ENCODE data around the gene SLC2A2. TPM values are rescaled to one million over a fixed set of nuclear protein-coding genes. Genes with fewer than 3 reads are reported as not detected.

The SLC2A2 gene
- total and polyA plus RNA-seq, 2 experiments from 2014 or later: 40.8 to 123 TPM

DNA sequence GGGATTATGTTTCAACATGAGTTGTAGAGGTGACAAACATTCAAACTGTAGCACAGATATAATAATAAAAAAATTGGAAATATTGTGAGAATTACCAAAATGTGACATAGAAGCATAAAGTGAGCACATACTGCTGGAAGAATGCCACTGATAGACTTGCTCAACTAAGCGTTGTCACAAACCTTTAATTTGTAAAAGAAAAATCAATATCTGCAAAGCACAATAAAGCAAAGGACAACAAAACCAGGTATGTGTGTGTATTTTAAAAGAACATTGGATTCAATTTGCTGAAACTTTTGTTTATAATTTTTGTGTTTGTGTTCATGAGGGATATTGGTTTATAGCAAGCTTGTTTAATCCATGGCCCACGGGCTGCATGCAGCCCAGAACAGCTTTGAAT is 77.3 kb downstream of the SLC2A2 start:
- Histone ChIP-seq H4K20me1 (ENCODE audit: insufficient read depth, poor library complexity, severe bottlenecking) (no peaks in the 10 kb centered on the region), H3K9me3 (ENCODE audit: low read depth) (no peaks in the 10 kb centered on the region), H3K27ac (no peak overlapping the region), H2AFZ (no peak overlapping the region), H3K4me1 (ENCODE audit: insufficient read depth) (no peaks in the 10 kb centered on the region), H3K4me3 (no peak overlapping the region), H3K9me2 (replicated peaks; ENCODE audit: insufficient read depth) (no peaks in the 10 kb centered on the region), H3K36me3 (replicated peaks; ENCODE audit: insufficient read depth, low read depth) (no peaks in the 10 kb centered on the region), H3K27me3 (no peaks in the 10 kb centered on the region), H3K4me2 (no peak overlapping the region), H3K79me2 (no peaks in the 10 kb centered on the region)
- TF ChIP-seq EZH2 (IDR thresholded peaks at IDR 0.05; ENCODE audit: borderline replicate concordance) (no peak), CTCF (IDR thresholded peaks at IDR 0.05; ENCODE audit: poor library complexity) (no peak), EZH2phosphoT487 (IDR thresholded peaks at IDR 0.05; ENCODE audit: low read depth, severe bottlenecking, unreplicated experiment) (no peak)
- 80% methylated on average over 2 of the region's 2 CpGs for WGBS (ENCODE audit: low lambda C conversion rate, missing lambda C conversion rate)
- no peak for DNase-seq (ENCODE audit: low spot score)

GRCh38 chr3:170947018-170947769 is 79.3 kb downstream of the SLC2A2 start:
- Histone ChIP-seq H3K9me3 (ENCODE audit: low read depth) (no peaks in the 10 kb centered on the region), H3K4me3 (no peak overlapping the region), H3K79me2 (no peaks in the 10 kb centered on the region), H3K27ac (no peak overlapping the region), H3K36me3 (replicated peaks; ENCODE audit: insufficient read depth, low read depth) (no peaks in the 10 kb centered on the region), H3K27me3 (no peaks in the 10 kb centered on the region), H3K4me1 (ENCODE audit: insufficient read depth) (no peaks in the 10 kb centered on the region), H2AFZ (no peak overlapping the region), H3K9me2 (replicated peaks; ENCODE audit: insufficient read depth) (no peaks in the 10 kb centered on the region), H3K4me2 (no peak overlapping the region), H4K20me1 (ENCODE audit: insufficient read depth, poor library complexity, severe bottlenecking) (no peaks in the 10 kb centered on the region)
- TF ChIP-seq EZH2 (IDR thresholded peaks at IDR 0.05; ENCODE audit: borderline replicate concordance) (no peak), CTCF (IDR thresholded peaks at IDR 0.05; ENCODE audit: poor library complexity) (no peak), EZH2phosphoT487 (IDR thresholded peaks at IDR 0.05; ENCODE audit: low read depth, severe bottlenecking, unreplicated experiment) (no peak)
- DNase-seq (ENCODE audit: low spot score): no peak
- WGBS (ENCODE audit: low lambda C conversion rate, missing lambda C conversion rate): 98% methylated on average over 25 of the region's 25 CpGs

Small RNA genes within 50 kb of the gene (small RNA-seq; reads per million reads assigned to genes)
- gene RNU1-70P: not detected

Other genes with a start within 250 kb of the SLC2A2 start
- gene RPL22L1, start 156.5 kb downstream of the SLC2A2 start, total RNA-seq: 168 and 173 TPM in 2 replicates
- gene RPL22L1, start 156.5 kb downstream of the SLC2A2 start, polyA plus RNA-seq: 40.2 and 63.1 TPM in 2 replicates
- 4.5 and 8.2 TPM in 2 replicates for gene EIF5A2, start 118.1 kb downstream of the SLC2A2 start, total RNA-seq
- 4.8 and 5.3 TPM in 2 replicates for gene EIF5A2, start 118.1 kb downstream of the SLC2A2 start, polyA plus RNA-seq